ENCODE data around the gene SEMA3E. TPM values are rescaled to one million over a fixed set of nuclear protein-coding genes. Genes with fewer than 3 reads are reported as not detected.

Gene SEMA3E
- total and polyA plus RNA-seq, 10 of the 15 experiments (the other 5 are each of a cell fraction or from before 2014, with no cell fraction given), result 0.08 to 2.0 (median 0.82) TPM

- TF ChIP-seq EZH2 (IDR thresholded peaks at IDR 0.05; ENCODE audit: borderline replicate concordance, control insufficient read depth, low read depth, low read length) (no peak), ZBTB4 (CRISPR knock-in tag; IDR thresholded peaks at IDR 0.05) (no peak), SIX5 (IDR thresholded peaks at IDR 0.05; ENCODE audit: low read depth, low read length, severe bottlenecking) (no peak), NBN (IDR thresholded peaks at IDR 0.05) (no peak), ZNF217 (IDR thresholded peaks at IDR 0.05) (no peak), SP1 (IDR thresholded peaks at IDR 0.05; ENCODE audit: low read depth, low read length) (no peak)
- ChIA-PET CTCF (no interaction called here), POLR2A (interaction anchor here (1.2 kb wide), 1 partner anchor 12 kb away, joined by 3 read pairs; no protein-coding TSS in a partner anchor), SMC1A (ENCODE audit: uncharacterized antibody, unreplicated experiment) (no interaction called here), RAD21 (ENCODE audit: unreplicated experiment) (no interaction called here)
- Histone ChIP-seq H3K27ac (ENCODE audit: control insufficient read depth, insufficient read depth) (no peak overlapping the region), H4K20me1 (ENCODE audit: control insufficient read depth, insufficient read depth) (no peaks in the 10 kb centered on the region), H3K27me3 (replicated peaks in 1 of 2; ENCODE audit: control insufficient read depth in 2 of 2, insufficient read depth in 2 of 2, low read length in 1 of 2) (no peaks in the 10 kb centered on the region), H3K9ac (ENCODE audit: control insufficient read depth, insufficient read depth, low read length) (no peak overlapping the region), H3K4me2 (ENCODE audit: control insufficient read depth, insufficient read depth) (no peak overlapping the region), H3K36me3 (ENCODE audit: control insufficient read depth in 2 of 2, insufficient read depth in 2 of 2, low read length in 1 of 2) (no peaks in the 10 kb centered on the region), H3K4me3 (no peak overlapping the region), H2AFZ (ENCODE audit: control insufficient read depth, low read depth, low read length) (no peak overlapping the region), H3K79me2 (ENCODE audit: control insufficient read depth, insufficient read depth, low read length) (no peaks in the 10 kb centered on the region), H3K4me1 (ENCODE audit: control insufficient read depth, insufficient read depth, low read length) (no peaks in the 10 kb centered on the region), H3K9me3 (replicated peaks; ENCODE audit: control insufficient read depth, insufficient read depth, low read length) (no peaks in the 10 kb centered on the region)
- in situ Hi-C loops (cut with MboI) (no loop called here), intact Hi-C loops (cut with micrococcal nuclease; ENCODE audit: unreplicated experiment) (no loop called here)
- no peak for FAIRE-seq
- no peak for DNase-seq (ENCODE audit: low read depth, low spot score)
- BruUV-seq (replicated peaks), result no TSS peak
- 3% methylated on average over 2 of the region's 2 CpGs for WGBS (ENCODE audit: insufficient coverage, insufficient replicate concordance, low lambda C conversion rate, missing lambda C conversion rate)
- no peak for ATAC-seq
These were observed 176.6 kb downstream of the SEMA3E start for GRCh38 chr7:83472376-83472775.

Data from GM12878 (cell line).